ENCODE data around the gene MYMX. TPM values are rescaled to one million over a fixed set of nuclear protein-coding genes. Genes with fewer than 3 reads are reported as not detected.

The MYMX gene
- not detected in 2 replicates for total RNA-seq

DNA sequence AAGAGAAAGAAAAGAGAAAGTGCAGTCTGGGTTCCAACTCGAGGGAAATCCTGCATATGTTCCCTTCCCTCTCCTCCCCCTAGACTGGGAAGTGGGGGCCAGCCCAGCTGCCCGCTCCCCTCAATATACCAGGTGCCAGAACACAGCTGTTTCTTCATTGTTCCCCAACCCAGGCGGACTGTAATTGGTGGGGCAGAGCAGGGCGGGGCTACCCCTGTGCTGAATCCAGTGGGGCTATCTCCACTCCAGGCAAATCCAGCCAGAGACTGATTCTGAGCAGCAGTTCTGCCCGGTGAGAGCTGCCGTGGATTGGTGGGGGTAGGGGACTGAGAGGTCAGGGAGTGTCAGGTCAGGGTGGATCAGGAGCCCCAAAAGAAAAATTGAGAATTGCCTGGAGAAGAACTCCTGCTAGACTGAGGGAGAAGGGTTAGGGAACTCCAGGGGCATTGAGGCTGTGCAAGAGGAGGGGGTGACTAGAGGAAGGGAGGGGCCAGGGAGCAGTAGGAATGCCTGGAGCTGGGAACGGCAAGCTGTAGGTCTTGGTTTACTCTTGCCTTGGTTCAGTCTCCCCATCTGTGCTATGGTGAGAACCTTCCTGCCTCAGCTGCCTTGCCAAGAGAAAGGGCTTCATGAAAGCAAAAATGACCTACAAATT, at the start of gene MYMX:
Gene MYMX, plus strand, starts transcription at position 250 of the 655 bp plus-strand sequence. CDS start 546 bp downstream, outside the sequence.

DNA sequence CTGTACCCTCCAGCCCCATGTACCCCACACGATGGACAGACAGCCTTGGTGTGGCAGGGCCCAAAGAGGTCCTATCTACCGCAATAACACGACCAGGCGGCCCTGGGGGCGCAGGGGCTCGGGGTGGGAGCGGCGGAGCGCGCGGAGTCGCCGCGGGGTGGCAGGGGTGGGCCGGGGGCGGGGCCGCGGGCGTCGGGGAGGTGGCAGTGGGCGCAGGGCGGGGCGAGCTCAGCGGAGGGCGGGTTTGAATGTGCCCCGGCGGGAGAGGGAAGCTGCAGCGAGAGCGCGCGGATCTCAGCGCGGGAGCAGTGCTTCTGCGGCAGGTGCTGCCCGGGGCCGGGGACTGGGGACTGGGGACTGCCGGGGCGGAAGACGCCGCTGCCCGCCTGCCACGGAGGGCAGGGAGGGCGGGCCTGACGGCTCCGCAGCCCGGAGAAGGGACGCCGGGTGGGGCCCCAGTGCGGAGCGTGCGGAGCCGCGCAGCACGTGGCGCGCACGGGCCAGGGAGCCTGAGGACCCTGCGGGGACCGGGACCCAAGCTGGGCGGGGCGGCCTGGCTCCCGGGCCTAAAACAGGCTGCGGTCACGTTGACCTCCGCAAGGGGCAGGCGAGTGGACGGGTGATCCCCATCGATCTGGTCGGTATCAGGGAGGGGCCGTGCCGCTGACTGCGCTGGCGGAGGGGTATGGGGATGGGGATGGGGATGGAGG, 6.7 kb downstream of the MYMX start, which contains the start of gene SLC29A1:
Gene SLC29A1, plus strand, starts transcription at position 277 of the 710 bp plus-strand sequence. CDS start 3,719 bp downstream, outside the sequence.

DNA sequence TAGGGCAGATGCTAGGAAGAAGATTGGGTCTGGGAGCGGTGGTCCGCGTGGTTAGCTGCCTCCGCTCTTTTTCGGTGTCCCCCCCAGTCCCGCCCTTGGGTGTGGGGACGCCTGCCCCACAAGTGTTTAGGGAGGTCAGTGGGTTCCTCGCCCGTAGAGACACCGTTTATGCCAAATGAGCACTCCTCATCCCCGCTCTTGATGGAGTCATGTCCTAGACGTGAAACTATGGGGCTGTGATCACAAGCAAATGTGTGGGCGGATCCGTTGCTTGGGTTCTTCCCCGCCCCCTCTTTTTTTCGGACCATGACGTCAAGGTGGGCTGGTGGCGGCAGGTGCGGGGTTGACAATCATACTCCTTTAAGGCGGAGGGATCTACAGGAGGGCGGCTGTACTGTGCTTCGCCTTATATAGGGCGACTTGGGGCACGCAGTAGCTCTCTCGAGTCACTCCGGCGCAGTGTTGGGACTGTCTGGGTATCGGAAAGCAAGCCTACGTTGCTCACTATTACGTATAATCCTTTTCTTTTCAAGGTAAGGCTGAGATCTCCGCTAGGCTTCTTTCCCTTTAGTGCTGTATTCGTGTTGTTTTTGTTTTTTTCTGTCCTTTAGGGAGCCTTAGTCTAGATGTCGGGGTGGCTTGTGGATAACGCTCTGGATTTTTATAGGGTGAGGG, 30.1 kb downstream of the MYMX start, which contains the start of gene HSP90AB1:
Gene HSP90AB1, plus strand, starts transcription at position 439 of the 675 bp plus-strand sequence. CDS start 1,529 bp downstream, outside the sequence.

GRCh38 chr6:44257025-44257752, 40.5 kb downstream of the MYMX start, which contains the start of gene SLC35B2:
TSS of gene SLC35B2 (minus strand) at chr6:44257528. CDS start at chr6:44257410, 118 bp downstream.

DNA sequence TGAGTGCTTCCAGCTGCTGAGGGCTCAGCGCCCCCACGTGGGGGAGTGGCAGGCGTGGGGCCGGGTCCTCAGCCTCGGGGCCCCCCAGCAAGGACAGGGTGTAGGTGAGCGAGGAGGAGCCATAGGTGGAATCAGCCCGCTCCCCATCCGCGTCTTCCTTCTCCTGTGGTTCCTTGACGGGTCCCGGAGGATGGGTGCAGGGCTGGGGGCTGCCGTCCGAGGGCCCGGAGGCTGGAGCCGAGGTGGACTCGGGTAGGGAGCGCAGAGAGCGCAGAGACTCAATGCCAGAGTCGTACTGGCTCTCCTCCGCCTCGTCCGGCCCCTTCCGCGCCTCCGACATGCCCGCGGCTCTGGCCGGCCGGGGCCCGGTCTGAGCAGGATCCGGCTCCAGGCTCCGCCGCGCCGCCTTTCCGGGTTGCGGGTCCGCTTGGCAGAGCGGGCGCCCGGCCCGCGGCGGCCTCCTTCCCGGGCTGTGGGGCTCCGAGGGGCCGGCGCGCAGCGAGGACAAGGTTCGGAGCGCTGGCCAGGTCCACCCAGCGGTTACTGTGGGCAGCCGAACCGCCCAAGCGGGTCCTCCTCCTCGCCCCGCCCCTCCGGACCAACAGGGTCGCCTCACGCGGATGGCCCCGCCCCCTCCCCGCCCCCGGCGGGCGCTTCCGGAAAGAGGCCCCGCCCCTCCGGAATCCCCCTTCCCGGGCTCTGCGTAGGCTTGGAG, 48.4 kb downstream of the MYMX start, which contains the start of gene NFKBIE:
Gene NFKBIE, minus strand, starts transcription at position 545 of the 715 bp plus-strand sequence. Its CDS starts 205 bp downstream, at position 340.

Other genes starting within 250 kb of the MYMX start
- gene MRPL14, start 89.5 kb upstream of the MYMX start, total RNA-seq = 31.3 and 54.1 TPM in 2 replicates
- gene TMEM63B, start 89.4 kb upstream of the MYMX start, total RNA-seq = 17.5 and 24.8 TPM in 2 replicates
- under 0.01 TPM in 1 of 2 replicates, not detected in the other for gene CAPN11, start 58.1 kb upstream of the MYMX start, total RNA-seq
- gene SLC29A1, start 6.7 kb downstream of the MYMX start, total RNA-seq = 3.2 and 4.7 TPM in 2 replicates
- 289 and 353 TPM in 2 replicates for gene HSP90AB1, start 30.2 kb downstream of the MYMX start, total RNA-seq
- 55.2 and 80.9 TPM in 2 replicates for gene SLC35B2, start 40.6 kb downstream of the MYMX start, total RNA-seq
- gene NFKBIE, start 48.6 kb downstream of the MYMX start, total RNA-seq = 3.3 TPM in 2 replicates
- under 0.01 TPM in 2 replicates for gene TMEM151B, start 53.5 kb downstream of the MYMX start, total RNA-seq
- gene AARS2, start 96.4 kb downstream of the MYMX start, total RNA-seq = 16.2 and 24.6 TPM in 2 replicates
- 0.16 TPM in 1 of 2 replicates, not detected in the other for gene SPATS1, start 125.7 kb downstream of the MYMX start, total RNA-seq
- gene CDC5L, start 170.8 kb downstream of the MYMX start, total RNA-seq = 15.3 and 18.4 TPM in 2 replicates

Data from bronchial smooth muscle cell (primary cell).